GM12874 (cell line): ENCODE data around the gene DAZL.

ENCODE experiments used
- TF ChIP-seq, protein P1 (sequence below): IDR thresholded peaks from 2 replicates; pipeline ENCODE4 v1.5.1; 2011; ENCODE audit warnings: low read depth, mild to moderate bottlenecking, control low read depth, low read length, moderate library complexity; ENCODE audit not compliant: insufficient read depth

DAZL gene

DNA sequence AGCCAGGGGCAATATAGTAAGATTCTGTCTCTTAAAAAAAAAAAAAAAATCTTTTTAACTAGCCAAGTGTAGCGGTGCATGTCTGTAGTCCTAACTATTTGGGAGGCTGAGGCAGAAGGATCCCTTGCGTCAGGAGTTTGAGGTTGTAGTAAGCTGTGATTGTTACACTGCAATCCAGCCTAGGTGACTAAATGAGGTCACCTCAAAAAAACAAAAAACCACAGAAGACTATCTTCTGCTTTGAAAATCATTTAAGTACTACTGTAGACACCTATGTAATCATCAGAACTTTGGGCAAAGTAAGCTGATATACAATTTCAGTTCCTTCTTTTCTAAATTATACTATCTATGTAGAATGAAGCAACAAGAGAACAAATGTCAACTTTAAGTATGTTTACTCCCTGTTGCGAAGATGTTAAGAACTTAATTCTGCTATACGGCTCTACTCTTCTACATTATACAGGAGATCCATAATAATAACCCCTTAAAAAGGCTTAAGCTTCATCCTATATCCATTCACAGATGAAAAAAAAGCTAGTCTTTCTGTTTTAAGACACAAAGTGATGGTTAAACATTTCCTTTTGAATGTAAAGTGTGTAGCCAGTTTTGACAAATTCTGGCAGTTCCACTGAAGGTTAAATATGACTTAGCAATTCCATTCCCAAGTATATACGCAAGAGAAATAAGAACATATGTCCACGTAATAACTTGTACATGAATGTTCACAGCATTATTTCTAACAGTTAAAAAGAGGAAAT is 15.2 kb downstream of the DAZL start:
- TF ChIP-seq, protein P1, sequence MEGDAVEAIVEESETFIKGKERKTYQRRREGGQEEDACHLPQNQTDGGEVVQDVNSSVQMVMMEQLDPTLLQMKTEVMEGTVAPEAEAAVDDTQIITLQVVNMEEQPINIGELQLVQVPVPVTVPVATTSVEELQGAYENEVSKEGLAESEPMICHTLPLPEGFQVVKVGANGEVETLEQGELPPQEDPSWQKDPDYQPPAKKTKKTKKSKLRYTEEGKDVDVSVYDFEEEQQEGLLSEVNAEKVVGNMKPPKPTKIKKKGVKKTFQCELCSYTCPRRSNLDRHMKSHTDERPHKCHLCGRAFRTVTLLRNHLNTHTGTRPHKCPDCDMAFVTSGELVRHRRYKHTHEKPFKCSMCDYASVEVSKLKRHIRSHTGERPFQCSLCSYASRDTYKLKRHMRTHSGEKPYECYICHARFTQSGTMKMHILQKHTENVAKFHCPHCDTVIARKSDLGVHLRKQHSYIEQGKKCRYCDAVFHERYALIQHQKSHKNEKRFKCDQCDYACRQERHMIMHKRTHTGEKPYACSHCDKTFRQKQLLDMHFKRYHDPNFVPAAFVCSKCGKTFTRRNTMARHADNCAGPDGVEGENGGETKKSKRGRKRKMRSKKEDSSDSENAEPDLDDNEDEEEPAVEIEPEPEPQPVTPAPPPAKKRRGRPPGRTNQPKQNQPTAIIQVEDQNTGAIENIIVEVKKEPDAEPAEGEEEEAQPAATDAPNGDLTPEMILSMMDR: no peak

DNA sequence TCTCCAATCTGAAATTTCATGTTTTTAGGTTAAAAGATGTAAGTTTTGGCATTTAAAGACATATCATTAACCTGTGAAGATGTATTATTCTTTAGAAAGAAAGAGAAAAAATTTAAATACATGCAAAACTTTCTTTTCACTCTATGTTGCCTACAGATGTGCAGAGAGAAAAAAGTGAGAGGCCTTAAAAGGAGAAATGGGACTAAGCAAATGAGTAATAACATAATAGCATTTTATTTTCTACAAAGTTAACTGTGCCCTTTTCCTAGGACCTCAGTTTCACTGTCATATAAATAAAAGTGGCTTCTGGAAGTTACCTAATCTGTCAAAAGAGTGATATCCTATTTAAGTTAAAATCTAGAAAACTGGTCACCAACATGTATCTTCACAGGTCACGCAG is 16.1 kb downstream of the DAZL start:
- TF ChIP-seq, protein P1: no peak

DNA sequence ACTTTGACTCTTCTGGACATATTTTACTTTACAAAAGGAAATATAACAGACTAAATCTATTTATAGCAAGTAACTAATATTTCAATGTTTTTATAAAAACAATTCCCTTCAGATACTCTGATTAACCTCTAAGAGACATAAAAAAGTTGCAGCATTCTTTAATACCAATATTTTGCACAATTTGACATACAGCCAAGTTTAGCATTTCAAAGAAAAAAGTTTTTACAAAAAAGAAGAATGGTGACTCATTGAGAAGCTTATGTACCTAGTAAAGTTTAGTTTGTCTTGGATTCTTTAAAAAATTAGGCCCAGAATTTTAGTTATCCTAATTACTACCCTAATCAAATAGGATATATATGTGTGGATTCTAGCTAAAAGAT is 17.6 kb downstream of the DAZL start:
- TF ChIP-seq, protein P1: no peak

DNA sequence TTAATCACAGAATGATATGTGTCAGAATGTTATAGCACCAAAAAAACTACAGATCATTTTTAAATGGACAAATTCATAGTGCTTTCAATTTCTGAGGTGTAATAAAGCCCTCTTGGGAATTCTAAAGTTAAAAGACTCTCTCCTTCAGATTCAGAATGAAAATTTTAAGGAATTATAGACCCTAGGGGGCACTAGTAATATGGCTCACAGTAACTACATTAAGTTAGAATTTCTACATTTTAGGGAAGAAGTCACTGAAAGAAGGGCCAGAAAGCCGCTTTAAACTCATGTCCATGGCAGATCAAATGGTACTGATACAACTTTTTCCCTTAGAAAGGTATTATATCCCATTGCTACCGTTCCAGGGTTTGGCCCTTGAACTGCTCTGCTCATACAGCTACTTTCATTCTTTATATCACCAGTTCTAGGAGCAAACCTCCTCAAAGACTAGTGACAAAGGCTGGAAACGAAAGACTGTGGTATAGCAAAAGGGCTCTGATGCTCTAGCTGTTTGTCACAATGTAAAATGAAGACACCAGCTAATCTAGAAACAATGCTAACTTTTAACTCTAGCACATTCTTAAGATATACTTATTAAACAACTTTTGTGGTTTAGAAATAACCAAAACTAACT is 18.1 kb downstream of the DAZL start:
- TF ChIP-seq, protein P1: no peak

DNA sequence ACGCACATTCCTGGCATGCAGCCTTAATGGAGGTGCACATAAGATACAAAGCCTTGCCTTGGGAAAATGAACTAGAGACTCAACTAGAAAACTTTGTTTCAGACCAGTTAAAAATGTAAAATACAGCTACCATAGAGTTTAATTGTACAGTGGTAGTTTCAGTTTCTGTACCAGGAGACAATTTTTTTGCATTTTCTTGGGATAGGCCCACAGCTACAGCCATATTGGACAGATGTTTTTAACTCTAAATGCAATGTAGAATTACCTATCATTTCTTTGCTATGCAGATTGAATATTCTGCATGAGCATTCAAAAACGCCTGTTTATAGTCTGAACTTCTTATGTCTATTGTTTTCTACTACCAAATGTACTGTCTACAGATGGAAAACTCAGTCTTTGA is 20.3 kb downstream of the DAZL start:
- TF ChIP-seq, protein P1: no peak

DNA sequence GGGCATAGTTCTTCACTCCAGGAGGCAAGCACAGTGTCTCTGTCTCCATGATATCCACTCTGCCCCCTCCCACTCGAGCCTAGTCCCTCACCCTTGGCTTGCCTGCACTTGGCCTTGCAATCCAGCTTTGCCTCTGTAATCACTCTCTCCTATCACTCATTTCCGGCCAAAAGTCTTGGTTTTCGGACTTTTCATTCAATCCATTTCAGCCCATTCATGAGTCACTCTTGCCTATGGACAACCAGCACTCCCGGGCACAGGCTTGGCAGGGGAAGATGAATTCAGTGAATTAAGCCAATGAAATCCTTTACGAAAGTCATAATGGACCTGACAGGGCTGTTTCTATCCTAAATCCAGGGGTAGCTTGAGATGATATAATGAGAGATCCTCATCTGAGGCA is 21.7 kb downstream of the DAZL start:
- TF ChIP-seq, protein P1: no peak

DNA sequence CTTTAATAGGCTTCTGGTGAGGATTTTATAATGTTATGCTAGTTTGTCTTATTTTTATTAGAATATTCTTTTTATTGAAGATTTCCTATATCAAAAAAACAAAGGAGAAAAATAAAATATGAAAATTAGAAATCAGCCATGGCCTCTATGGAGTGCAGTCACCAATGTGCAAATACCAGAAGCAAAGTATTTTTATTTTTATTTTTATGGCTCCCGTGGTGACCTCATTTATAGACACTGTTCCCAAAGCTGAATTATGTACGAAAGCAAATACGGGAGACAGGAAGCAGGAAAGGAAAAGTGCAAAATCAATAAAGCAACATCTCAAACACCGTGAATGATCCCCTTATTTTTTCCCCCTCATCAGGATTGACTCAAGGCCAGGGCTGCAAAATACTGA is 35.1 kb downstream of the DAZL start:
- TF ChIP-seq, protein P1: no peak
